ENCODE results near the gene PSMA8. TPM values are rescaled to one million over a fixed set of nuclear protein-coding genes. Genes with fewer than 3 reads are reported as not detected.

The PSMA8 gene
- total RNA-seq = not detected in 2 replicates

GRCh38 chr18:26133652-26134051 is at the start of gene PSMA8:
PSMA8 (plus strand) TSS chr18:26133869; CDS start chr18:26133966, 97 bp downstream.

GRCh38 chr18:26090130-26091046 is 43.3 kb upstream of the PSMA8 start, which contains the start of gene SS18:
SS18 (minus strand) TSS chr18:26090613; CDS start chr18:26090569, 44 bp downstream.

GRCh38 chr18:26226229-26227050 is 92.8 kb downstream of the PSMA8 start, which contains the start of gene TAF4B:
TAF4B (plus strand) TSS chr18:26226445; CDS start chr18:26226934, 489 bp downstream.

Other genes with a start within 250 kb of the PSMA8 start
- gene SS18, start 43.3 kb upstream of the PSMA8 start, total RNA-seq = 92.8 and 98.8 TPM in 2 replicates
- 7.0 and 9.6 TPM in 2 replicates for gene TAF4B, start 92.6 kb downstream of the PSMA8 start, total RNA-seq